Lower leg skin (tissue), 4 donors: ENCODE measurements around the gene RAB42. TPM values are rescaled to one million over a fixed set of nuclear protein-coding genes. Genes with fewer than 3 reads are reported as not detected.
"Not testable (repeated sequence)": the region's sequence is repeated elsewhere in the genome, so short reads cannot be mapped to it uniquely, and the experiment has no call there.

Source experiments
- DNase-seq, 2 donors: peaks; one replicate each; pipeline ENCODE4 v3.0.0-alpha.2; 2019; ENCODE audit warnings: low spot score in 2 of 2
- H3K4me3 ChIP-seq: fragments of 200-600 bp; sonication (generic); 2 replicates; pipeline ENCODE4 v1.5.1; 2017; ENCODE audit warnings: mild to moderate bottlenecking, low read depth; ENCODE audit not compliant: poor library complexity, severe bottlenecking
- POLR2A ChIP-seq, 2 donors: fragments of 450-650 bp; IDR thresholded peaks; one replicate each; pipeline ENCODE4 v1.6.1; 2016 to 2017; ENCODE audit warnings: antibody characterized with exemption in 2 of 2, mild to moderate bottlenecking in 1 of 2, moderate library complexity in 1 of 2
- WGBS, 2 donors: methylation state at CpG; one replicate each; pipeline ENCODE4 v1.1.5; 2018; 5-methylcytosine and 5-hydroxymethylcytosine counted together
- intact Hi-C: fragments of 100-400 bp; cut with DNase I; formaldehyde crosslinking; loops from one replicate; pipeline ENCODE4 v1.15.0; 2023; ENCODE audit warnings: low total_unique reads
- total RNA-seq, 4 donors: library from RNA; depleted of rRNA; stranded (reverse); fragments of >200 nt; gene quantifications; one replicate each; pipeline ENCODE4 v1.1.0, GENCODE V29; 2016
- TF ChIP-seq, protein P1 (sequence below), 3 donors: fragments of 450-650 bp; IDR thresholded peaks; one replicate each; pipeline ENCODE4 v1.5.1; 2016; ENCODE audit warnings: antibody characterized with exemption in 3 of 3, mild to moderate bottlenecking in 3 of 3, moderate library complexity in 2 of 3

Gene RAB42
- total RNA-seq, 4 donors from 2014 or later = 1.0 TPM; not detected in 3

DNA sequence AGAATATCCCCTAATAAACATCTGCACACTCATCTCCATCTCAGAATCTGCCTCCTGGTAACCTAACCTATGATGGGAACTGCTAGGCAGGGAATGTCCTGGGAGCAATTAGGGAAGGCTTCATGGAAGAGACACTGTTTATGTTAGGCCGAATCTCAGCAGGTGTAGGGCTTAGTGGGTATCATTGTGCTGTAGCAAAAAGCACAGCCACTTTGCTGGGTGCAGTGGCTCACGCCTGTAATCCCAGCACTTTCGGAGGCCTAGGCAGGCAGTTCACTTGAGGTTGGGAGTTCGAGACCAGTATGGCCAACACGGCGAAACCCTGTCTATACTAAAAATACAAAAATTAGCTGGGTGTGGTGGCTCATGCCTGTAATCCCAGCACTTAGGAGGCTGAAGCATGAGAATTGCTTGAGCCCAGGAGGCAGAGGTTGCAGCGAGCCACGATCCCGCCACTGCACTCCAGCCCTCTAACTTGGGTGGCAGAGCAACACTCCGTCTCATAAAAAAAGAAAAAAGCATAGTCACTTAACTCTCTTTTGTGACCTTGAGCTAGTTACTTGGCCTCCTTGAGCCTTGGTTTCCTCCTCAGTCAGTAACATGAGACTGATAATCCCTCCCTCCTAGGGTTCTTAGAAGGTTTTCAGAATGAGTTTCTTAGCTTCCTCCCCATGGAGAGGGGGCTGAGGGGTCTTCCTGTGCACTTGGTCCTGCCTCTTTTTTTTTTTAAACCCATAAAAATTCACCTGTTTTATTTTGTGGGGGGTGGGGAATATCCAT lies 3.5 kb downstream of the RAB42 start:
- no peak for DNase-seq
- no peak overlapping the region for H3K4me3 ChIP-seq
- intact Hi-C loops = loop anchor here (10.0 kb wide), 1 partner anchor 71 kb away; no protein-coding TSS in a partner anchor
- no peak for TF ChIP-seq POLR2A (IDR thresholded peaks at IDR 0.05)
- TF ChIP-seq, protein P1, sequence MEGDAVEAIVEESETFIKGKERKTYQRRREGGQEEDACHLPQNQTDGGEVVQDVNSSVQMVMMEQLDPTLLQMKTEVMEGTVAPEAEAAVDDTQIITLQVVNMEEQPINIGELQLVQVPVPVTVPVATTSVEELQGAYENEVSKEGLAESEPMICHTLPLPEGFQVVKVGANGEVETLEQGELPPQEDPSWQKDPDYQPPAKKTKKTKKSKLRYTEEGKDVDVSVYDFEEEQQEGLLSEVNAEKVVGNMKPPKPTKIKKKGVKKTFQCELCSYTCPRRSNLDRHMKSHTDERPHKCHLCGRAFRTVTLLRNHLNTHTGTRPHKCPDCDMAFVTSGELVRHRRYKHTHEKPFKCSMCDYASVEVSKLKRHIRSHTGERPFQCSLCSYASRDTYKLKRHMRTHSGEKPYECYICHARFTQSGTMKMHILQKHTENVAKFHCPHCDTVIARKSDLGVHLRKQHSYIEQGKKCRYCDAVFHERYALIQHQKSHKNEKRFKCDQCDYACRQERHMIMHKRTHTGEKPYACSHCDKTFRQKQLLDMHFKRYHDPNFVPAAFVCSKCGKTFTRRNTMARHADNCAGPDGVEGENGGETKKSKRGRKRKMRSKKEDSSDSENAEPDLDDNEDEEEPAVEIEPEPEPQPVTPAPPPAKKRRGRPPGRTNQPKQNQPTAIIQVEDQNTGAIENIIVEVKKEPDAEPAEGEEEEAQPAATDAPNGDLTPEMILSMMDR (IDR thresholded peaks at IDR 0.05) = no peak
- WGBS, 2 donors = 92 to 93% methylated on average over 10 of the region's 10 CpGs

DNA sequence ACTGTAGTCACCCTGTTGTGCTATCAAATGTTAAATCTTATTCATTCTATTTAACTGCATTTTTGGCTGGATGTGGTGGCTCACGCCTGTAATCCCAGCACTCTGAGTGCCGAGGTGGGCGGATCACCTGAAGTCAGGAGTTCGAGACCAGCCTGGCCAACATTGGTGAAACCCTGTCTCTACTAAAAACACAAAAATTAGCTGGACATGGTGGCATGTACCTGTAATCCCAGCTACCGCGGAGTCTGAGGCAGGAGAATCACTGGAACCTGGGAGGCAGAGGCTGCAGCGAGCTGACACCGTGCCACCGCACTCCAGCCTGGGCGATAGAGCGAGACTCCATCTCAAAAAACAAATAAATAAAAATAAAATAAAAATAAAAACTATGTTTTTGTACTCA lies 4.2 kb downstream of the RAB42 start:
- intact Hi-C loops = loop anchor here (10.0 kb wide), 1 partner anchor 71 kb away; no protein-coding TSS in a partner anchor
- WGBS, 2 donors = 92 to 93% methylated on average over 11 of the region's 11 CpGs
- H3K4me3 ChIP-seq, DNase-seq: not testable (repeated sequence)

DNA sequence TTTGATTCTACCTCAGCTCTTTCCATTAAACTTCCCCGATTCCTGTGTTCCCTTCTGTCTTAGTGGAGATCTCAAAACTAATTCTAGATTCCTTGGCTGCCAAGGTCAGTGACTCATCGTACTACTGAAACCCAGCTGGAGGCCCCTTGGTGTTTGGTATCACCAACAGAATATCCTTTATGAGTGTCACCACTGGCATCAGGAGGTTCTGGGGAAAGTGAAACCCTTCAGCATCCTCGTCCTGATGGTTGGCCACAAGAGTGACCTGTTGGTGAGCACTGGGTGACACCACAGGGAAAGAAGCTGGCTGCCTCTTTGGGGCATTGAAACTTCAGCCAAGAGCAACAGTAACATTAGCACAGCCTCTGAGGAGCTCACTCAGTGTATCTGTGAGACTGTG lies 9.6 kb downstream of the RAB42 start:
- H3K4me3 ChIP-seq = no peak overlapping the region
- no peak for DNase-seq
- WGBS, 2 donors = 46 to 49% methylated on average over 3 of the region's 3 CpGs
- TF ChIP-seq, protein P1 (IDR thresholded peaks at IDR 0.05) = no peak
- no peak for TF ChIP-seq POLR2A (IDR thresholded peaks at IDR 0.05)
- intact Hi-C loops = no loop called here

DNA sequence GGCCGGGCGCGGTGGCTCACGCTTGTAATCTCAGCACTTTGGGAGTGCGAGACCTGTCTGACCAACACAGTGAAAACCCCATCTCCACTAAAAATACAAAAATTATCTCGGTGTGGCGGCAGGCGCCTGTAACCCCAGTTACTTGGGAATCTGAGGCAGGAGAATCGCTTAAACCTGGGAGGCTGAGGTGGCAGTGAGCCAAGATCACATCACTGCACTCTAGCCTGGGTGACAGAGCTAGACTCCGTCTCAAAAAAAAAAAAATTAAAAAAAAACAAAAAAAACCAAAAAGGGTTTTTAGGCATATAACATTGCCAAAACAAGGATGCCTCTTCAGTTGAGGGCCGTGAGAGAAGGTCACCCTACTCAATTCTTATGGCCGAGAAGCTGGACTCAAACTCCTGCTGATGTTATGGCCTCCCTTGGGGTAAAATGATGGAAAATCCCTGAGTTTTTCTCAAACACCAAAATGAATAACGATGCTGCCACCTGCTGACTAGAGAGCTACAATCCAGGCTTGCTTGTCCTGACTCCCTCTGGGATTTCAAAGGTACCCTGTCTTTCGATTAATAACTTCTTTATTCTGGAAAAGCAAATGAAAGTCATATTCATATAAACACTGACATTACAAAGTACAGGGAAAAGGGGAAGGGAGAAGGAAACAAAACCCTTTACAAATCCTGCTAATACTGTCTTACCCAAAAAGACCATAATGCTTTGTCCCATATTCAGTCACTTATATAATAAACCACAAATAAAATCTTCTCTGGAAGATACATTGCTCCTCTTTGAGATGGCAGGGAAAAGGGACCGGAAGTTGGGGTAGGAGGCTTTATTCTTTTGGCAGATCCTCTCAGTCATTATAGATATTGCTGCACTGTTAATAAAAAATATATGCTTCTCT lies 10.7 kb downstream of the RAB42 start:
- DNase-seq = peak in 1 of 2 donors; percentile 52
- no peak overlapping the region for H3K4me3 ChIP-seq
- WGBS, 2 donors = 64 to 67% methylated on average over 15 of the region's 15 CpGs
- TF ChIP-seq, protein P1 (IDR thresholded peaks at IDR 0.05) = no peak
- no peak for TF ChIP-seq POLR2A (IDR thresholded peaks at IDR 0.05)
- intact Hi-C loops = no loop called here

DNA sequence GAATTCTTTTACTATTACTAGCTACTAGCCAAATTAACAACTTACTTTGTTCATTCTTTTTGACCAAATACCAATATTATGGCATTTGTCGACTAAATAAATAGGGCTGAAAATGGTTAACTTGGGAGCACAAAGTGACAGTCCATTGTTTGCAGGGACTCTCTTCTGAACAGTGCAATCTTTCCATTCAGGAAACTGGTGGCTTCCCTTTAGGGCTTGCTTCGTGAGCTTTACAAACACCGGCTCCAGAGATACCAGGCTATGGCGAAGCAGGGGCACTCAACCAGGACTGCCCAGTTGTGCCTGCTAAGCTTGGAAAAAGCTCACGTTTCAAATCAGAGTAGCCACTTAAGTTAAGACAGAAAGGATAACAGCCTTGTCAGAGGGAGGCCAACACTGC lies 12.3 kb downstream of the RAB42 start:
- DNase-seq = no peak
- intact Hi-C loops = no loop called here
- WGBS, 2 donors = 85 to 87% methylated on average over 5 of the region's 5 CpGs
- H3K4me3 ChIP-seq = no peak overlapping the region
- no peak for TF ChIP-seq POLR2A (IDR thresholded peaks at IDR 0.05)
- TF ChIP-seq, protein P1 (IDR thresholded peaks at IDR 0.05) = no peak

DNA sequence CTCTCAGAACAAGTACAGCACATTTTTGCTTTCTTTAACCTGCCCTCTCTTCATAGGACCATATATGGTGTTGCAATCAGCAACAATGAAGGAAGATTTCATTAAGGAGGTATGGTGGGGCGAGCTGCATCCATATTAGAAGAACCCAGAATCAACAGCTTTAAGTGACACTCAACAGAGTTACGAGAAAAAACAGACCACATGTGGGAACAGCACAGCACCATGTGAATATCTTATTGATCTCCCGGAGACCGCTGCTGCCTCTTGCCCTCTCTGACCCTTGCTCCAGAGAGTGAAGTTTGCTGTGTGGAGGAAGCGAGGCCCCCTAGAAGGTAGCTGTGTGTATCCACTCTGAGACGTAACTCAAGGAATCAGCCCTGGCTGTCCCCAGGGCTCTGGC lies 12.9 kb downstream of the RAB42 start:
- TF ChIP-seq POLR2A (IDR thresholded peaks at IDR 0.05) = no peak
- TF ChIP-seq, protein P1 (IDR thresholded peaks at IDR 0.05) = no peak
- DNase-seq = no peak
- H3K4me3 ChIP-seq = no peak overlapping the region
- intact Hi-C loops = no loop called here
- 91 to 93% methylated on average over 6 of the region's 6 CpGs for WGBS, 2 donors
